GM19023 (cell line): Measurements from ENCODE around the gene TBX3.

Source experiments
- ATAC-seq: cut with Tn5 transposase; IDR thresholded peaks from one replicate; pipeline ENCODE4 v1.9.1; 2021; ENCODE audit warnings: mild to moderate bottlenecking, moderate library complexity; ENCODE audit not compliant: unreplicated experiment

TBX3 gene

DNA sequence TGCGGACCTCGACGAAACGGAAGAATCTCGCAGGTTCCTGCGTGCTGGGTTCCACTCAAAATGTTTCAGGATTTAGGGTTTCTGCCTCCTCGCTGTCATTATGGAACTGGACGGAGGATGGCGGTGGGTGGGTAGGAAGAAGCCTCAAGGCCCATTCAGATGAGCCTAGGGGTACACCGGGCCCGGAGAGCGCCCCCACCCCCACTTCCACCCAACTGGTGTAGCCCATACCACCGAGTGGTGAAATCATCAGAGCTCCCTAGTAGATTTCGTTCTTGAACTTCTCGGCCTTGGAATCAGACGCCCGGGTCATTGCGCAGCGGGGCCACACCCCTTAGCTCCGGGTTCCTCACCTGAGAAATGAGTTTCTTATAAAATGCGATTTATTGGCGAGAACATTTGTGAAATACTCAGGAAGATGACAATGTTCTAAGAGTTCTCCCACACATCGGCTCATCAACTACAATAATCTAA, 13.3 kb upstream of the TBX3 start:
- no peak for ATAC-seq

- ATAC-seq = no peak
Measured at GRCh38 chr12:114696443-114697242, 12.7 kb upstream of the TBX3 start.

DNA sequence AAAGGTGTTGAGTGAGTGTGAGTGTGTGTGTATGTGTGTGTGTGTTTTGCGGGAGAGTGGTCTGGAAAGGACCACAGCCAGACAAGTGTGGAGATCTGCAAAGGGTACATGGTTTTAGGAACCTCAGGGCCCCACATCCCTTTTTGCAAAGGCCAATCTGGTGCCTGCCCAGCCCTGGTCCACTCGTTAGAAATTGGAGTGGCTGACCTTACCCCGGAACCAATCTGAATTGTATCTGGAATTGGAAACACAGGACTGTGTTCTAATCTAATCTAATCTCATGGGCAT, 11.3 kb upstream of the TBX3 start:
- no peak for ATAC-seq

DNA sequence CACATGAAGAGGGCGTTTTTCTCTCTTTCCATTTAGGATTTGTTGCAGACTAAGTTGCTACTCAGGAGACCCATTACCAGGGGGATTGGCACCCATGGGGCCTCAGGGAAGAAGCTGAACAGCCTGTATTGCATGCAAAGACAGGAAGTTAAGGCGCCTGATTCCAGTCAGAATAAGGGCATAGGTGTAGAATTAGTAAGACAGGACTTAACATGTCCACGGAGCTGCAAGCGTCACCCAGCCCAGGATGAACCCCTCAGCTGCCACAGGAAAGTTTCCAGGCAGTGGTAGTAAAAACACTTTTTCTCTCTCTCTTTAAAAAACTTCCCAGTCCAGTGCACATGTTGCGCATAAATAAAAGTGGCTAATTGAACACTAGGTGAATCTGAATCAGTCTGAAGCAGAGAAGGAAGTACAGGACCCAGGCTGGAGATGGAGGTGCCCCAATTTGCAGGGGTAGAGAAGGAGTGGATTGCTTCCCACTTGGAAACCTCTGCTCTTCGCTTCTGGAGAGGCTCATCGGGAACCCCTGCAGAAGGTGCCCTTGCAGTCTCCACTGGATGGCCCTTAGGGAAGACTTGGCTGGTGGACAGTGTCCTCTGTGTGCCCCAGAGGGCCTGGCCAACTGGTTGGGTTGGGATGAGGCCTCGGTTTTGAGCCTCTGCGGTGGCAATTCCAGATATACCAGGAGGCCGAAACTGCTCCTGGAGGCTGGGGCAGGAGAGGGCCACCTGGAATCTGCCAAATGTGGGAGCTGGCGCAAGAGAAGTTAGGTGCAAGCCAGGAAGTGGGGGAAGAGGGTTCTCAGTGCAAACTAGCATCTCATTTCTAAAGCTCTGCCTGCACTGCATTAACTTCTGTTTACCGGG, 10.7 kb upstream of the TBX3 start:
- no peak for ATAC-seq

- no peak for ATAC-seq
Measured at GRCh38 chr12:114693532-114693931, 9.6 kb upstream of the TBX3 start.

- no peak for ATAC-seq
Measured at GRCh38 chr12:114693059-114693531, 9.1 kb upstream of the TBX3 start.

- no peak for ATAC-seq
Measured at GRCh38 chr12:114692186-114693058, 8.4 kb upstream of the TBX3 start.

DNA sequence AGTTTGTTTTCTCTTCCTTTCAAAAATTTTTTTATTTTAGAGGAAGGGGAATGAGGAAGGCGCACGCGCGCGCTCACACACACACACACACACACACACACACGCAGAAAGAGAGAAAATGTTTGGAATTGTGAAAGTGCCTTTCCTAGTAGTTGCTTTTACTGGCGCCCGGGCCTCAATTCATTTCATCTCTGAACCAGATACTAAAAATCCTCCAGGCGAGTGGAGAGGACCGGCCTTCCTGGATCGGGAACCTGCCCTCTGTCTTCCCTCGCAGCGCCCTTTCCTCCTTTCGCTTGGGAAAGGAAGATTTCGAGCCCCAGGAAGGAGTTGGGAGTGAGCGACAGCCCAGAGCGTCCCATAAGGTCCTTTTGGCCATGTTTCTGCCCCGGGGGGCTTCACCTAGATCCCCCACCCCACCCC, 7.8 kb upstream of the TBX3 start:
- no peak for ATAC-seq

- no peak for ATAC-seq
Measured at GRCh38 chr12:114691196-114691595, 7.2 kb upstream of the TBX3 start.

GRCh38 chr12:114690267-114691135, 6.5 kb upstream of the TBX3 start:
- ATAC-seq = no peak

DNA sequence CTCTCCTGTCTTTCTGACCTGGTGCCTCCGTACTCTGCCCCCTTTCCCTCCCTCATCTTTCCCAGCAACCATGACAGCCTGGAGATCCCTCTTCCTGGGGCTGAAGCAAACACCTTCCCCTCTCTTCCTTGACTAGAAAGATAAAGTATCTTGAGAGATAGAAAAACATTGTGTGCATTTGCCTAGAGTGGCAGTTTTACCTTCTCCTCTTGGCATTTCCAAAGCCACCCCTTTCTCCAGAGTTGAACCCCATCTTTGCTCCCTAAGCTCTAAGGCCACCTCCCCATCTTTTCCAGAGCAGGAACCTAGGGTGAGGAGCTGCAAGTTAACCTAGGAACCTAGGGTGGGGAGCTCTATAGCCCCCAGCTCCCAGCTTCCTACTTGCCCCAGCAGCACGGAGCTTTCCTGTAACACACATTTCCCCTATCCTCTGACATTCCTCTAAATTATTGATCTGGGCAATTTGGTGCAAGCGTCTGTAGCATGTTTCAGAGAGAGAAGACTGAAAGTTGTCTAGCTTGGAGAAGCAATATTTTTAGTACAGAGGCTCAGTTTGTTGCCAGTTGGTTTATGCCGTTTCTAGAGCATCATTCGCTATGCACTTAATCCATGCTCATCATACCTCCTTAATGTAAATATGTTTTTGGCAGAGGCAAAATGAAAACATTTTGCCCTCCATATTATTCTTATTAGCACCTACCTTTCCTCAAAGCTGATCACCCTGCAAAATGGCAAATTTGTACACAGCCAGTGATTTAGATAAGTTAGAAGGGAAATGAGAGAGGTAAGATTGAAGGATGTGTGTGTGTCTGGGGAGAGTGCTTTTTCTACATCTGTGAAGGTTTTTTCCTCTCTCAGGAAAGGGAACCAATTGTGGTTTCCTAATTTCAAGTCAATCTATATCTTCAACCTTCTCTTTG, 5.4 kb upstream of the TBX3 start:
- no peak for ATAC-seq

DNA sequence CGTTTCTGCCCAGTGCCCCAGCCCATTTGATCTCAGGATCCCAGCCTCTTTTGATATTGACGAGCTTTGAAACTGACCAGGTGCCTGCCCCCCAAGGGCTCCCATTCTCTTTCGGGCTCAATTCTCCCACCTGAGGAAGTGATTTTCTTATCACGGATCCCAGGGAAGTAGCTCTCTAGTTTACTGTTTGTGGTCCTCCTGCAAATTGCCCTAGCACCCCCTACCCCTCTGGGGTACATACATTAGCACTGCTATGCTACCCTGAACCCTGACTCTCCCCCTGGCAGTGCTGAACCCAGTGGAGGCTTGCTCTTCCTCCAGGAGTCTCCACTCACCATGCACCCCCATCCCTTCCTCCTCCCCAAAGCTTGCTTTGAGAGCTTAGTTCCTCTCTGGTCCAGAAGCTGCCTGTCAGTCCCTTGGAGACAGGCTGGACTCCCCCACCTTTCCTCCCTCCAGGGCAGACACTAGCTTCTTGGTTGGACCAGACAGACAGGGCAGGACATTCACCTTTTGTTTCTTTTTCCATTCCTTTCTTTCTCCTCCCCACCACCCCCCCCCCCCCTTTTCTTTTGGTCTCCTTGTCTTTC, 4.4 kb upstream of the TBX3 start:
- ATAC-seq = no peak

- no peak for ATAC-seq
Measured at GRCh38 chr12:114687802-114688201, 3.8 kb upstream of the TBX3 start.

- ATAC-seq = no peak
Measured at GRCh38 chr12:114686773-114687500, 3.0 kb upstream of the TBX3 start.

GRCh38 chr12:114686426-114686772, 2.4 kb upstream of the TBX3 start:
- ATAC-seq = no peak

DNA sequence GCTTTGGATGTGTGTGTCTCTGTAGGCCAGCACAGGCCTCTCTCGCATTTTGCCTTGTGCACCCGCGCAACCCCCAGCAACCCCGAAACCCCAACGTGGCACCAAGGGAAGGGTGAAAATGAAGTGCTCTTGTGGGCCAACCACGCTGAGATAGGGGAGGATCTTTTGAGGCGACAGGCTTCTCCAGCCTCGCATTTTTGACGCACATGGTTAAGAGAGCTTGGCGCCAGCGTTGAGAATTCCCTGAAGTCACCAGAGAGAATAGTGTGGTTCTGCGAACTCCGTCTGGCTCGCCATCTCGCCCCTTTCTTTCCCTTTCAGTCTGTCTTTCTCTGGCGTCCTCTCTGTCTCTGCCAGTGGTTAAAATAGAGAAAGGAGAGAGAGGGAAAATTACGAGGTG, 1.9 kb upstream of the TBX3 start:
- ATAC-seq = no peak

DNA sequence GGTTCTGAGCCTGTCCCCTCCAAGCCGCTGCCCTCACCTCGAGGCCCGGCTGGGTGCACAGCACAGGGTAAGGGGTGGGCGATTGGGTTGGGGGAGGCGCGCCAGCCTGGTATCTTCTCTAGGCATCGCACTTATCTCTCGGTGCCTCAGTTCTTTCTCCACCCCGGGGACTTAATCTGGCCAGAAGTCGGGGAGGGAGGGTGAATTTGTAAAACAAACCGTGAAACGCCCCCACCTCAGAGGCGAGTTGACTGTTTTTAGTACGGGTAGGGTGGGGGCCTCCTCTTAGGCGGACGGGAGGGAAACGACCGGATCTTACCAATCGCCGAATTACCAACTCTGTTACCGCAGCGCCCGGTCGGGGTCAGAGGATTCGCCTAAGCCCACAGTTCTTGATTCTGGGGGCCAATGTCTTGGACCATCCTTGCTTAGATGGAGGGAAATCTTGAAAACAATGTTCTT, 1.4 kb upstream of the TBX3 start:
- ATAC-seq = no peak

- ATAC-seq = no peak
Measured at GRCh38 chr12:114684870-114685273, 897 bp upstream of the TBX3 start.
